Effector memory CD4-positive, alpha-beta T cell (primary cell): ENCODE data around the gene MIS12.
A peak's percentile ranks its signal among the peaks of the same experiment; 100 is the strongest.

Source experiments
- DNase-seq, 3 donors: peaks; one replicate each; pipeline ENCODE4 v3.0.0-alpha.2; 2020
- H3K27ac ChIP-seq: 2 replicates; pipeline ENCODE4 v1.7.0; 2013; ENCODE audit warnings: mild to moderate bottlenecking, low read length, moderate library complexity; ENCODE audit not compliant: insufficient read depth, poor library complexity, severe bottlenecking
- H3K27me3 ChIP-seq: replicated peaks from 2 replicates; pipeline ENCODE4 v1.7.0; 2013; ENCODE audit warnings: mild to moderate bottlenecking, low read length; ENCODE audit not compliant: insufficient read depth, control insufficient read depth, poor library complexity, severe bottlenecking
- H3K36me3 ChIP-seq: 2 replicates; pipeline ENCODE4 v1.7.0; 2013; ENCODE audit warnings: mild to moderate bottlenecking, low read length, moderate library complexity; ENCODE audit not compliant: control insufficient read depth, insufficient read depth
- H3K4me1 ChIP-seq: 2 replicates; pipeline ENCODE4 v1.7.0; 2013; ENCODE audit warnings: low read length, mild to moderate bottlenecking; ENCODE audit not compliant: control insufficient read depth, insufficient read depth, poor library complexity, severe bottlenecking
- H3K4me3 ChIP-seq: 2 replicates; pipeline ENCODE4 v1.7.0; 2013; ENCODE audit warnings: low read length, low read depth, mild to moderate bottlenecking; ENCODE audit not compliant: insufficient read depth, poor library complexity, severe bottlenecking
- H3K9me3 ChIP-seq: 2 replicates; pipeline ENCODE4 v1.7.0; 2013; ENCODE audit warnings: mild to moderate bottlenecking, low read length, moderate library complexity; ENCODE audit not compliant: control insufficient read depth

MIS12 gene

DNA sequence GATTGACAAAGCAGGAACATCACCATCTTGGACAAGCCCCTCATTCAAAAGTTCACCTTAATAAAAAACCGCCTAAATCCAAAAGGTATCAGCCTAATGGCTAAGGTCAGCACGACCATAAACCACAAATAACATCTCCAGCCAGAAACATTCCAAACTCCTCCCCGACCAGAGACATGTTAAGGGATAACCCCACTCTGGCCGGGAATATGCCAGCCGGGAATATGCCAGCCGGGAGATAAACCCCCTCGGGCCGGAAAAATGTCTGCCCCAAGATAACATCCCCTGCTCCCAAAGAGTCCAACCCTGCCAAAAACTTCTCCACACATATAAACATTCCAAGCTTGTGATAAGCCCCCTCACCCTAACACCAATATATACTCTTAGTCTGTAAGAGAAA, 18.9 kb upstream of the MIS12 start:
- peak overlapping the region; percentile 69 for H3K4me3 ChIP-seq
- no peaks in the 10 kb centered on the region for H3K27me3 ChIP-seq
- no peak overlapping the region for H3K27ac ChIP-seq
- H3K36me3 ChIP-seq, result peaks cover 6% of the 10 kb centered on the region
- H3K9me3 ChIP-seq, result no peaks in the 10 kb centered on the region
- H3K4me1 ChIP-seq, result peaks cover 6% of the 10 kb centered on the region
- DNase-seq, result no peak

DNA sequence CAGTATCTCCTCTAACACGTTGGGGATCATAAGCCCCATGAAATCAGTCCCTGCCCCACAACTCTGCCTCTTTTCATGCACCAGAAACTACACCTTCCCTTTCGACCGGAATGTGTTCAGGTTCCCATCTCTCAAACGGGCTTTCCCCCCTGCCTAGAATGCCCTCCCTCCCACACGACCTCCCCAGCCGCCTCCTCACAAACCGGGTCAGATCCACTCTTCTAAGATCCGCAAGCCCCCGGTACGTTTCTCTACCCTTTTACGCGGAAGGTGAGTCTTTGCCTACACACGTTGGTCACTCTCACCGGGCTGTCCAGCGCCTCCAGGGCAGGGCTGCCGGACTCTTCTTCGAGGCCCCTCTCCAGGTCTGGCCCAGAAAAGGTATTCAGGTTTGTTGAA, 18.3 kb upstream of the MIS12 start:
- Histone ChIP-seq H3K4me3 (peak overlapping the region; percentile 69), H3K9me3 (no peaks in the 10 kb centered on the region), H3K36me3 (peaks cover 4% of the 10 kb centered on the region), H3K4me1 (peaks cover 6% of the 10 kb centered on the region), H3K27ac (no peak overlapping the region), H3K27me3 (no peaks in the 10 kb centered on the region)
- no peak for DNase-seq

DNA sequence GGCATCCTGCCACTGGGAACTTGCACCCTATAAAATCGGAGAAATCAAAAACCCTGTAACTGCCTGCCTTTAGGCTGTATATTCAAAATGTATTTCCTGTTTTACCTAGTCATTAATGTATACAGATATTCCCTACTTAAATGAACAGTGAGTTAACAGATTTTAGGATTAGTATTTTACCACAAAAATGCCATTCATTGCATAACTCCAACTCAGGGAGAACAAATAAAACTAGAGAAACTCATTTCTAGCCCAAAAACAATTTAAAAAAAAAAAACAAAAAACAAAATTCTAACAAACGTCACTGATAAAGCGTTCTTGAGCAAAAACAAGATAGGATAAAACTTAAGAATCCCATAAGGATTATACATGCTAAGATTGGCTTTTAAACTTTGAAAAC, 13.9 kb upstream of the MIS12 start:
- no peak for DNase-seq
- Histone ChIP-seq H3K27me3 (no peaks in the 10 kb centered on the region), H3K4me3 (no peak overlapping the region), H3K9me3 (no peaks in the 10 kb centered on the region), H3K27ac (no peak overlapping the region), H3K4me1 (peaks cover 1% of the 10 kb centered on the region), H3K36me3 (peaks cover 30% of the 10 kb centered on the region)

DNA sequence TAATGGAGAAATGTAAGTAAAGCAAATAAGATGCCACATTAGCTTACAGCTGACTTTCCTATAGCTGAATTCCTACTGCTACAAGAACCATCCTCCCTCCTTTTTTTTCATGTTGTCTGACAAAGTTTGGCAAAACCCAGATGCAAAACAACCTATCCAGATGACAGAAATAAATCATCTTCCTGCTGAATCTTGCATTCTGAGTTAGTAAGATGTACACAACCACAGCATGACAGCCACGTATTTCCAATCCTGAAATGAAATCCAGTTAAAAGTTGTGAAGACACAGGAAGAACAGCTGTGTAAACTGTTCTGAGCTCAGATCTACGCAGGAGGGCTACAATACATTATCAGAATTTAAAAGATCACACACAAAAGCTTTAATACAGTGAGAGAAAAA, 12.5 kb upstream of the MIS12 start:
- H3K4me1 ChIP-seq, result no peaks in the 10 kb centered on the region
- no peaks in the 10 kb centered on the region for H3K27me3 ChIP-seq
- H3K27ac ChIP-seq, result no peak overlapping the region

DNA sequence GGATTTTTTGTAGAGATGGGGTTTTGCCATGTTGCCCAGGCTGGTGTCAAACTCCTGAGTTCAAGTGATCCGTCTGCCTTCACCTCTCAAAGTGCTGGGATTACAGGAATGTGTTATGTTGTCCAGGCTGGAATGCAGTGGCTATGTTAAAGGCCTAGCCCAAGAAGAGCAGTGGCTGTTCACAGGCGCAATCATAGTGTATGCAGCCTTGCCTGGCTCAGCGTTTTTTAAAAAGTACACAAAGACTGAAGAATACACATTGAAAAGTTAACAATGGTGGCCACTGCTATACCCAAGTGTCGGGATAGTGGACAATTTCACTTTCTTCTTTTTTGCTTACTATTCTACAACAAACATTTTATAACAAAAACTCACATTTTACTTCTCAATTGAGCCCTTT, 7.4 kb upstream of the MIS12 start:
- peaks cover 73% of the 10 kb centered on the region for H3K36me3 ChIP-seq
- H3K27ac ChIP-seq, result no peak overlapping the region
- no peaks in the 10 kb centered on the region for H3K4me1 ChIP-seq
- H3K27me3 ChIP-seq, result no peaks in the 10 kb centered on the region
- H3K4me3 ChIP-seq, result no peak overlapping the region
- no peaks in the 10 kb centered on the region for H3K9me3 ChIP-seq
- no peak for DNase-seq

More for the DNA sequence above, 12.5 kb upstream of the MIS12 start:
- H3K9me3 ChIP-seq, result no peaks in the 10 kb centered on the region
- no peak overlapping the region for H3K4me3 ChIP-seq
- no peak for DNase-seq
- H3K36me3 ChIP-seq, result peaks cover 44% of the 10 kb centered on the region

DNA sequence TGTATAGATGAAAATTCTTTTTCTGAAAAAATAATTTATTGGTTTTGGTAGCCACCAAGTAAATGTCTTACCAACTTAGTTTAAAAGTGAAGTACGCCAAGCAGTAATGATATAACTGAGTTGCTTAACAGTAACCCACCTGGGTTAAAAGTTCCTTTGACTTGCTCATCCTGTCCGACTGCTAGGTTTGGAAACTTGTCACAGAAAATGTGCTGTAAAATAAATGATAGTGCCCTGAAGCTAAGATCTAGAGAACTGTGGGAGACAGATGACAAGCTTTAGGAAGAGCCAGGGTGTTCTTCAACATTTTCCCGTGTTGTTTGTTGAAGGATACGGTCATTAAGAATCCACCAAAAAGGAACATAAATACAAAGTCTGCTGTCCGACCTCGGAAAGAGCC, 5.4 kb upstream of the MIS12 start:
- Histone ChIP-seq H3K27me3 (no peaks in the 10 kb centered on the region), H3K27ac (no peak overlapping the region), H3K4me3 (no peak overlapping the region), H3K36me3 (peaks cover 61% of the 10 kb centered on the region), H3K9me3 (no peaks in the 10 kb centered on the region), H3K4me1 (peaks cover 13% of the 10 kb centered on the region)
- no peak for DNase-seq

DNA sequence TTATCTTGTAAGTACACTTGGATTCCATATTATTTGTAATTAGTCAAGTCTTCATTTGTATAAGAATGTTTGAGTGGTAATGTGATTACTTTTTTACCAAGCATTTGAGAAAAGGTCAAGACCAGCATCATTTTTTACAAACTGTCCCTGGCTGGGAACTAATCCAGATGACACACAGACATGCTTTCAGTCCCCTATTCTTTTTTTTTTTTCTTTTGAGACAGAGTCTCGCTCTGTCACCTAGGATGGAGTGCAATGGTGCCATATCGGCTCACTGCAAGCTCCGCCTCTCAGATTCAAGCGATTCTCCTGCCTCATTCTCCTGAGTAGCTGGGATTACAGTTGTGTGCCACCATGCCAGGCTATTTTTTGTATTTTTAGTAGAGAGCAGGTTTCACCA, 4.9 kb upstream of the MIS12 start:
- H3K4me1 ChIP-seq, result peaks cover 13% of the 10 kb centered on the region
- H3K36me3 ChIP-seq, result peaks cover 60% of the 10 kb centered on the region
- H3K27ac ChIP-seq, result no peak overlapping the region
- H3K9me3 ChIP-seq, result no peaks in the 10 kb centered on the region
- H3K4me3 ChIP-seq, result no peak overlapping the region
- no peak for DNase-seq
- H3K27me3 ChIP-seq, result no peaks in the 10 kb centered on the region

DNA sequence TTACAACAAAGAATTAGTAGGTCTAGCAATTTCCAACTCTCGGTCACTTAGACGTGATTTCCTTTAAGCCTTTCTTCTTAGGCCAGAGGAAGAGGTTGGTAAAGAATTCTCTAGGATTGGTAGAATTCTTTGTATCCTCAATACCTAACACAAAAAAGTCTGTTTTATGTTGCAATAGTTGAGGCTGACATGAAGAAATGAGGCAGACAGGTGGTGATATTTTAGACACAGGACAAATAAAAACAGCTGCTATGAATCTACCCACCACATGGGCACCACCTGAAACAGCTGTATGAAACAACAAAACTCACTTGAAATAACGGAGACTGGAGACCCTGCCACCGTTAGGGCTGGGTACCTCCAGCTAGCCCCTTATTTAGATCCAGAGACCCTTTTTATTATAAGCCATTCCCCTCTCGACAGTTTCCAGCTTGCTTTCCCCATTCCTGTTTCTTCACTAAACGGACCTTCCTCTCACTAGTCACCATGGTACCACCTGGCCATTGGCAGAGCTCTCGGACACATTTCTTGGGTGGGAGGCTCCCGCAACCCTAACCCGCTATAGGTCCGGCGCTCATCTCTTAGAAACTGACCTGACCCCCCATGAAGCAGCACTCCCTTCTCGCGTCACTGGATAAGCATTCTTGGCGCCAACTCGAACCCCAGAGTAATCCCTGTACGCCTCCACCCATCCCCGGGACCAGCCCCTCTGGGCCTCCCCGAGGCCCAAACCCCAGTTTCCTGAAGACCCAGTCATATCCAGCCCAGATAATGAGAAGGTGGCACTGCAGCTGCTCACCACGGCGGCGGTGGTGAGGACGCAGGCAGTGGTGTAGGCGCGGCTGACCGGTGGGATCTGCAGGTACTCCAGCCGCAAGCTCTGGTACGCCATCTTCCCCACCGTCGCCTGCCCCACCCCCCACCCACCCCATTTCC, 828 bp upstream of the MIS12 start, which contains the start of gene DERL2:
DERL2 (minus strand) TSS at position 909 of the 936 bp plus-strand sequence; CDS start at position 892, 17 bp downstream.
- no peak for DNase-seq
- H3K36me3 ChIP-seq, result peaks cover 38% of the 10 kb centered on the region
- no peaks in the 10 kb centered on the region for H3K27me3 ChIP-seq
- H3K4me1 ChIP-seq, result peaks cover 18% of the 10 kb centered on the region
- H3K9me3 ChIP-seq, result no peaks in the 10 kb centered on the region
- H3K4me3 ChIP-seq, result peak within 1 kb of the TSS; percentile 86
- H3K27ac ChIP-seq, result peak within 1 kb of the TSS; percentile 89

DNA sequence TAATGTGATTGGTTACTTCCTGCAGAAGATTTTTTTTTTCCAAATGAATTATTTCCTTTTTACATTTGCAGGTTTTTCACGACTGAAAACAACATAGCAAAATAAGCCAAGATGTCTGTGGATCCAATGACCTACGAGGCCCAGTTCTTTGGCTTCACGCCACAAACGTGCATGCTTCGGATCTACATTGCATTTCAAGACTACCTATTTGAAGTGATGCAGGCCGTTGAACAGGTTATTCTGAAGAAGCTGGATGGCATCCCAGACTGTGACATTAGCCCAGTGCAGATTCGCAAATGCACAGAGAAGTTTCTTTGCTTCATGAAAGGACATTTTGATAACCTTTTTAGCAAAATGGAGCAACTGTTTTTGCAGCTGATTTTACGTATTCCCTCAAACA, 2.4 kb downstream of the MIS12 start:
- DNase-seq, result no peak
- peaks cover 18% of the 10 kb centered on the region for H3K4me1 ChIP-seq
- no peaks in the 10 kb centered on the region for H3K27me3 ChIP-seq
- H3K36me3 ChIP-seq, result peaks cover 21% of the 10 kb centered on the region
- H3K9me3 ChIP-seq, result no peaks in the 10 kb centered on the region
- H3K4me3 ChIP-seq, result no peak overlapping the region
- no peak overlapping the region for H3K27ac ChIP-seq

DNA sequence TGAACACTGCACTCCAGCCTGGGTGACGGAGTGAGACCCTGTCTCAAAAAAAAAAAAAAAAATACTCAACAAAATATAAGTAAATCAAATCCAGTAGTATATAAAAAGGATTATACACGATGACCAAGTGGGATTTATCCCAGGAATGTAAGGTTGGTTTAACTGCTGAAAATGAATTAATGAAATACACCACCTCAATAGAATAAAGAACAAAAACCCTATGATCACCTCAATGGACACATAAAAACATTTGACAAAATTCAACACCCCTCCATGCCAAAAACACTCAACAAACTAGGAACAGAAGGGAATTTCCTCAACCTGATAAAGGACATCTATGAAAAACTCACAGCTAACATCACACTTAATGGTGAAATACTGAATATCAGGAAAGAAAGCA, 6.6 kb downstream of the MIS12 start:
- Histone ChIP-seq H3K4me1 (no peaks in the 10 kb centered on the region), H3K27me3 (no peaks in the 10 kb centered on the region), H3K36me3 (peaks cover 18% of the 10 kb centered on the region), H3K27ac (no peak overlapping the region), H3K9me3 (no peaks in the 10 kb centered on the region), H3K4me3 (no peak overlapping the region)
- no peak for DNase-seq
